NCI-H2029 treated with DMSO at 0.1 percent for 48 hours (cell line): ENCODE results near the gene TCEANC.
"Not testable (repeated sequence)": the region's sequence is repeated elsewhere in the genome, so short reads cannot be mapped to it uniquely, and the experiment has no call there.

ENCODE experiments used
- DNase-seq: peaks from one replicate; lab custom pipeline; 2025; lab: John Stamatoyannopoulos, UW

Gene TCEANC, protein sequence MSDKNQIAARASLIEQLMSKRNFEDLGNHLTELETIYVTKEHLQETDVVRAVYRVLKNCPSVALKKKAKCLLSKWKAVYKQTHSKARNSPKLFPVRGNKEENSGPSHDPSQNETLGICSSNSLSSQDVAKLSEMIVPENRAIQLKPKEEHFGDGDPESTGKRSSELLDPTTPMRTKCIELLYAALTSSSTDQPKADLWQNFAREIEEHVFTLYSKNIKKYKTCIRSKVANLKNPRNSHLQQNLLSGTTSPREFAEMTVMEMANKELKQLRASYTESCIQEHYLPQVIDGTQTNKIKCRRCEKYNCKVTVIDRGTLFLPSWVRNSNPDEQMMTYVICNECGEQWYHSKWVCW

GRCh38 chrX:13652850-13653693 is at the start of gene TCEANC:
Gene TCEANC (plus strand): TSS chrX:13653141. CDS start chrX:13662509, 9,368 bp downstream.
- DNase-seq, result no peak

GRCh38 chrX:13605611-13606010 is 47.3 kb upstream of the TCEANC start:
- no peak for DNase-seq

- no peak for DNase-seq
Observed at GRCh38 chrX:13607331-13607995, 45.5 kb upstream of the TCEANC start.

GRCh38 chrX:13607996-13608365 is 45.0 kb upstream of the TCEANC start:
- DNase-seq, result no peak

- DNase-seq, result no peak
Observed at GRCh38 chrX:13614154-13614553, 38.8 kb upstream of the TCEANC start.

DNA sequence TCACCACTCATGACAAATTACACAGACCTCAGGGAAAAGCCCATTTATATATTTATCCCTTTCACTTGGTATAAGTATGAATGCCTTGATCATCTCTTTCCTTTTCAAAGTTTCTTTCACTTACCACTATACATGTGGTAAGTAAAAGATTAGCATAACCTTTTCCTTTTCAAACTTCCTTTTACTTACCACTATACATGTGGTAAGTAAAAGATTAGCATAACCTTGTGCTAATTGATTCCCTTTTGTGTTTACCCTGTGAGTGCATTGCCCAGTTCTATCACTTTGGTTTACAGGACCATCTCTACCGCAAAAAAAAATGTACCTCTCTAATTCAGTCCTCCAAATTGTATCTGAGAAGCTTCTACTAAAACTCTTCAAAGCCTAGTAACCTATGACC is 32.7 kb upstream of the TCEANC start:
- DNase-seq, result no peak

DNA sequence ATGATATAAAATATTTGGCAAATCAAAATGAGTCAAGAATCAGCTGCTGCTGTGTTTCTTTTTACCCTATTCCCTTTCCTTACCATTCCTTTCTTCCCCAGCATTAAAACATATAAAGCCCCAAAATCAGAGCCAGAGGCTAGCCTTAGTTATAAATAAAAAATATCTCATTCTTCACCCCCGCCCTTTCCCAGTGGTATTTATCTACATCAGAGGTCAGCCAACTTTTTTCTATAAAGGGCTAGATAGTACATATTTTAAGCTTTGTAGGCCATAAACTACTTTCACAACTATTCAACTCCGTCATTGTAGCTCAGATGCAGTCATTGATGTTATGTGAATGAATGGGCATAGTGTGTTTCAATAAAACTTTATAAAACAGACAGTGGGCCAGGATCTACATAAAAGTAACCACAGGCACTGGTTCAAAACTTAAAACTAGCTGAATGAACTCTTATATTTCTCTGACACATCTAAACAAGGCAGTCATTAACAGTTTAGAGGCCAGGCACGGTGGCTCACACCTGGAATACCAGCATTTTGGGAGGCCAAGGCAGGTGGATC is 30.5 kb upstream of the TCEANC start:
- no peak for DNase-seq

DNA sequence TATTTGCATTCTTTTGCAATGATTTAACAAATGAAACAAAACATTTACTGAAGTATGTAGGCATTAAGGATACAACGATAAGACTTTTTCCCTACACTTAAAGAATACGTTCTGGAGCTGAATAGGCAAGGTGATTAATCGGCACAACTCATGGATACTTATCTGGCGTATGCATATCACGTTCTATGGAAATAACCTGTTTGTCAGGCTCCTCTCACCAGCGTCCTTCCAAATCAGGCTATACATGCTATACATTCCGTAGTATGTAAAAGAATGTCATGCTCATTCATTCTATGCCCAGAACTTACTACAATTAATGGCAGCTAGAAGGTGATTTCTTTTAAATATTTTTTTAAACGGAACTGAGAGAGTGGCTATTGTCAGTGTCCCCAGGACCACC is 25.6 kb upstream of the TCEANC start:
- DNase-seq, result no peak

DNA sequence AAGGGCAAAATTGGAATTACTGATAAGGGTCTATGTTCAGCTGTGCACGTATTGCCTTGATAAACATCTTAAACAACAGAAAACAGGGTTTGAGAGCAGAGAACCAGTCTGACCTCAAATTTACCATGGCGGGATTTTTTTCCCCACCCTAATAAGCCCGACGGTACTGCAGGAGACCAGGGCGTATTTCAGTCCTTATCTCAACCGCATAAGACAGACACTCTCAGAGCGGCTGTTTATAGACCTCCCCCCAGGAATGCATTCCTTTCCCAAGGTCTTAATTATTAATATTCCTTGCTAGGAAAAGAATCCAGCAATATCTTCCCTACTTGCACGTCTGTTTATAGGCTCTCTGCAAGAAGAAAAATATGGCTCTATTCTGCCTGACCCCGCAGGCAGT is 15.7 kb upstream of the TCEANC start:
- DNase-seq, result not testable (repeated sequence)

DNA sequence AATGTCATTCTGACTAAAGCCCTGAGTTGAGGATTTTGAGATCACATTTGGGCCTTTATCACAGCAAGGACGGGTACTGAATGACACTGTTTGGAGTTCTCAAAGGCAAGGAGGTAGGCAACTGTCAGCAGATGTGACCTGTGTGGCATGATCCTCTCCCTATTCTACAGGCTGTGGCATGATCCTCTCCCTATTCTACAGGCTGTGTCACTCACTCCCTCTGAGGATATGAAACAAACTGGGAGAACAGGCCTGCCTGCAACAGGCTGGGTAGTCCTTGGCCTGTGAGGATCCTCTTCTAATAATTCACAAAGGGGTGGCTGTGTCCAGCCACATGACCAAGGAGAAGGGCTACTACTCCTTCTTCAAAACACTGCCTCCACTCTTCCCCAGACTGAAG is 14.9 kb upstream of the TCEANC start:
- DNase-seq, result no peak

GRCh38 chrX:13638826-13639225 is 14.1 kb upstream of the TCEANC start:
- DNase-seq, result no peak

- DNase-seq, result not testable (repeated sequence)
Observed at GRCh38 chrX:13641684-13642083, 11.3 kb upstream of the TCEANC start.

DNA sequence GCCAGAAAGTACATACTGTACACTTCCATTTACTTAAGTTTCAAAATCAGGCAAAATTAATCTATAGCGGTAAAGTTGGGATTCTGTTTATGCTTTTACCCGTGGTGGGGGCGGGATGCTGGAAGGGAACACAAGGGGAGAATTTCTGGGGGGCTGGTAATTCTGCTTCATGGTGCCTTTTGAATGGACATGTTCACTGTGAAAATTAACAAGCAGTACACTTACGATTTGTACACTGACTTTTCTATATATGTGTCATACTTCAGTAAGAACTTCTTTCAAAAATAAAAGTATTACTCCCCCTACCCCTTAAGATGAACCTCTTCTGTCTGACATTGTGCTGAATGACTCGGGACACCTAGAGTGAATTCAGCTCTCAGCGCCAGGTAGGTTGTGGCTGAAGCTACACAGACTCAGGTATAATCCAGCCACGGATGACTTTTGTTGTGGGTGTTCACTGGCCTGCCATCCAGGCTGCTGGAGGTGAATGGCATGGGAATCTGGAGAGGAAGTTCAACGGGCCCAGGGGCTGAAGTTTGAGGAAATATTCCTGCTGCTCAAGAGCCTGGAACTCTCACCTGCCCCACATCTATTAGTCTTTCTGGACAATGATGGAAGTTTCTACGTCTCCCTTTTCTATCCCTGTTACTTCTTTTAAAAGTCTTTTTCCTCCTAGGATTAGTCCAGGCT is 7.3 kb upstream of the TCEANC start:
- DNase-seq, result no peak

- DNase-seq, result no peak
Observed at GRCh38 chrX:13646154-13646549, 6.8 kb upstream of the TCEANC start.

DNA sequence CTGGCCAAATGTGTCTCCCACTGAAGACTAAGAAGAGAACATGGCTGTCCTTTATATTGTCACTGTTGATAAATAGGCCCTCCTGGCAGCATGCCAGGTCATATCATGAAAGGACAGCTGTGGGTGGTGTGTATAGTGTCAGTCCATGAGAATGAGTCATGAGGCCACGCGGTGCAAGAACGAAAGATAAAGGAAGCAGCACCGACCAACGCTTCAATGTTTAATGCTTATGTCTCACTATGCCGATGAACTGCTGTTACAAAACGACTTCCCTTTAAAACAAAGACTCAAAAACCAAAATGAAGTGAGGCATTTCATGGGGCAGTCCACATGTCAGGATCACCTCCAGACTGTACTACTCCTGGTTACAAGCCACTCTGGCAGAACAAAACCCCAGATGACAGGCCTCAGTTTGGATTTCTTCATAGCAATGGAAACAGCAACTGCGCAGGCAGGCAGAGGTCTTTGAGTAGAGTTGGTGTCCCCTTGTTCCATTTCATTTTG is 5.2 kb upstream of the TCEANC start:
- no peak for DNase-seq

- DNase-seq, result not testable (repeated sequence)
Observed at GRCh38 chrX:13648336-13648735, 4.6 kb upstream of the TCEANC start.

GRCh38 chrX:13649838-13650237 is 3.1 kb upstream of the TCEANC start:
- no peak for DNase-seq

- DNase-seq, result no peak
Observed at GRCh38 chrX:13650318-13650717, 2.6 kb upstream of the TCEANC start.

DNA sequence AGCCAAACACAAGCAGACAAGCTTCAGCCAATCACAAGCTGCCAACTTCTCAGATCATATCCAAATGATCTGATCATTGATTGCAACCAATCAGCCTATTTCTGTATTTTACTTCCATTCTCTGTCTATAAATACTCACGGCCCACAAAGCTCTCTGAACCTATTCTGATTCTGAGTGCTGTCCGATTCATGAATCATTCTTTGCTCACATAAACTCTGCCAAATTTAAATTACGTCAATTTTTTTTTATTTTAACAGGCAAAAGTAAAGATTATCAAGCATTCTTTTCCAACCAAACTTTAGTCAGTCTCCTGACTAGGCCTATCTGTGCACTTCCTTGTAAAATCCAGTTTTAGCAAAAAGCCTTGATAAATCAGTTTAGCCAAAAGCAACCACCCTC is 1.8 kb upstream of the TCEANC start:
- DNase-seq, result no peak

DNA sequence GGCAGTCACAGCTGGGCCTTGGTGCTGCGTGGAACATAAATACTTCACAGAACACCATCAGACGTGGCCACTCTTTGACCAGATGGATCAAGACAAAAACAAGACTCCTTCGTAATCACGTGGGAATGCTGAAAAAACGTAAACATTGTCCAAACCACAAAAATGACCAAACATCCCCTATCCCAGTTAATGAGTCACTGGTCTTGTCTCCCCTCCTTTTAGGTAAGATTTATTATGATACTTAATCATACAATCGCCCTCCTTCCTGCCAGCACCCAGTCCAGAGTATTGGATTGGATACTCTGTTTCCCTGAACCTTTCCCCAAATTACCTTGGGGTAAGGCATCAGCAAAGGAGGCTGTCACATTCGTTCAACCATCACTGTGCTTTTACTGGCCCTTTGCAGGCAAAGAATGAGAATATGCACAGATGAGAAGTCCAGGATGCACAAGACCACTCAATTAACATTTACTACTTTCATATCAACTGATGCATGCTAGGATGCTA is 601 bp upstream of the TCEANC start:
- no peak for DNase-seq

DNA sequence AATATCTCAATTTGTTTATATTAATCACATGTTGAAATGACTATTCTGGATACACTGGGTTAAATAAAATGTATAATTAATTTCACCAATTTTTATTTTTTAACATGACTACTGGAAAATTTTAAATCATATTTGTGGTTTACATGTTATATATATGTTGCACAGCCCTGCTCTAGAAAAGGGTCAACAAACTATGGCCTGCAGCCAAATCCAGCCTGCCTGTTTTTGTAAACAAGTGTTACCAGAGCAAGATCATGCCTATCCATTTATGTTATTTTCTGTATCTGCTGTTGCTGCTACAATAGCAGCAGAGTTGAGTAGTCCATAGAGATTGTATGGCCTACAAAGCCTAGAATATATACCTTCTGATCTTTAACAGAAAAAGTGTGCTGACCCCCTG is 1.2 kb downstream of the TCEANC start:
- no peak for DNase-seq
